Measurements from ENCODE around the gene DSCAML1.

The DSCAML1 gene

GRCh38 chr11:117486059-117486458 lies 311.0 kb downstream of the DSCAML1 start:
- DNase-seq (ENCODE audit: low read depth), result no peak

DNA sequence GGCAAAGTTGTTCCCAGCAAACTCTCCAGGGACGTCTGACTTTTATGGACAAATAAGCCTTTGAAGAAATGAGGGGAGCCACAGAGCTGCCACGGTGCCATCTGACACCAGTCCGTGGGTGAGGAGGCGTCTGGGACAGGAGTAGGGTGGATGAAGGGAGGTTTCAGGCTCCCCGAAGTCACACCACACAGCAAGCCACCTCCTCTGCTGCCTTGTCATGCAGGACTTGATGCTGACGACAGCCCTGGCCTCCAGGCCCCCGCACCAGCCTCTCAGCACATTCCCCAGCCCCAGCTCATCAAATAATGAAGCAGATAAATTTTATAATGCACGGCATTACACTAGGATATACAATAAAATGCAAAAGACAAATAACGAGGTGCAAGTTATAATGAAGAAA lies 312.9 kb downstream of the DSCAML1 start:
- DNase-seq (ENCODE audit: low read depth), result no peak

GRCh38 chr11:117483372-117483771 lies 313.6 kb downstream of the DSCAML1 start:
- DNase-seq (ENCODE audit: low read depth), result no peak

GRCh38 chr11:117482881-117483280 lies 314.1 kb downstream of the DSCAML1 start:
- DNase-seq (ENCODE audit: low read depth), result no peak

GRCh38 chr11:117481885-117482284 lies 315.1 kb downstream of the DSCAML1 start:
- DNase-seq (ENCODE audit: low read depth), result no peak

DNA sequence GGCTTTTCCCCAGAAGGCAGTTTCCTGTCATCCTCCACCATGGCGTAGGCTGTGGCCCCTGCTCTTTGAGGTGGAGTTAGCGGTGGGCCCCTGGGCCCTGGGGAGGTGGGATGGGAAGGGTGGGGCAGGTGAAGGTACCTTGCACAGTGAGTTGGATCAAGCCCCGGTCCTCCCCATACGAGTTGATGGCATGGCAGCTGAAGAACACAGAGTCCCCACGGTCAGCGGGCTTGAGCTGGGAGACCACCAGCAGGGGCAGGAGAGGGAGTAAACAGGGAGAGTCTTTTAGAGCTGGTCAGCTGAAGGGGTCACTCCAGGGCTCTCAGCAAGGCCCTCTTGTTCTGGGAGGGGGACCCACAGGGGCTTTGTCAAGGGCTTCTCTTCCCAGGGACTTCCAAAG lies 316.0 kb downstream of the DSCAML1 start:
- DNase-seq (ENCODE audit: low read depth), result no peak

GRCh38 chr11:117480221-117480620 lies 316.8 kb downstream of the DSCAML1 start:
- no peak for DNase-seq (ENCODE audit: low read depth)

GRCh38 chr11:117479372-117479771 lies 317.6 kb downstream of the DSCAML1 start:
- DNase-seq (ENCODE audit: low read depth), result no peak

DNA sequence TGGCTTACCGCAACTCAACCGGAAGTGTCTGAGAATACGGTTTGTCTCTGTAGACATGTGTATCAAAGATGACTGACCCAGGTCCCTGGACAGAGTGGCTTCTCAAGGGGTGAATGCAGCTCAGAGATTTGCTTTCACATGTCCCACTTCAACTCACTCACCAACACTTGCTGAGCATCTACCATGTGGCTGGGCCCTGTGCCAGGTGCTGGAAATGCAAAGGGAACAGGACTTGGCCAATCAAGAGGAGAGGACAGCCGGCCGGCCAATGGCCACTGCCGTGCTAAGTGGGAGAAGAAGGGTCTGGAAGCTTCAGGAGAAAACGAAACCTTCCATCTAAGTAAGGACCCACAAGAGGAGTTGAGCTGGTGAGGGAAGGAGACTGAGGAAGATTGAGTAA lies 318.1 kb downstream of the DSCAML1 start:
- no peak for DNase-seq (ENCODE audit: low read depth)

DNA sequence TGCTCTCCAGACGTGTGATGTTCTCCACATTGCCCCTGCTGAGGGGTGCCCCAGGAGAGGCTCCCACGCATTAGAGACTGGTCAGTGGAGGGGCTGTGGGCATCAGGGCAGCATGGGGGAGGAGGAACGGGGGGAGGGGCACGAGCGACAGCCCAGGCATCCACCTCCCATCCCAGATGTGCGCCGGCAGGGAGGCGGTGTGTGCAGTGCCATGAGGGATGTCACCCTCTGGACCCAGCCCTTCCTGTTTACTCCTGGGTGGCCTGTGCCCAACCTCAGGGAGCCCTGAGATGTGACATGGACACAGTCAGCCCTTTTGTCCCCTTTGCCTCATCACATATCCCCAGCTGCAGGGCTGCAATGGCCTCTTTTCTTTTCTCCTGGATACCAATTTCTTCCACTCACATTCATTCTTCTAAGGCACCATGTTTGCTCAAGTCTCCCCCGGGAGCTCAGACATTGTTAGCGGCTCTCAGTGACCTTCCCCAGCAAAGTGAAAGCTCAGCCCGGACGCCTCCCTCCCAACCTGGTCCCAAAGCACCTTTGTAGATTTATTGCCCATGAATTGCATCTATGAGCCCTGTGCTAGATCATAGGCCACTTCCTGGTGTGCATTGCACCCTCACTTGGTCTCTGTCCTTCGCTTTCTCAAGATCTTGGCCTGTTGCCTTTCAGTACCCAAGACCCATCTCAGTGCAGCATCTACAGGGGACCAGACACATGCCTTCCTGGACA lies 318.7 kb downstream of the DSCAML1 start:
- no peak for DNase-seq (ENCODE audit: low read depth)

- no peak for DNase-seq (ENCODE audit: low read depth)
Observed at GRCh38 chr11:117477721-117478120, 319.3 kb downstream of the DSCAML1 start.

GRCh38 chr11:117476531-117477142 lies 320.4 kb downstream of the DSCAML1 start:
- no peak for DNase-seq (ENCODE audit: low read depth)

DNA sequence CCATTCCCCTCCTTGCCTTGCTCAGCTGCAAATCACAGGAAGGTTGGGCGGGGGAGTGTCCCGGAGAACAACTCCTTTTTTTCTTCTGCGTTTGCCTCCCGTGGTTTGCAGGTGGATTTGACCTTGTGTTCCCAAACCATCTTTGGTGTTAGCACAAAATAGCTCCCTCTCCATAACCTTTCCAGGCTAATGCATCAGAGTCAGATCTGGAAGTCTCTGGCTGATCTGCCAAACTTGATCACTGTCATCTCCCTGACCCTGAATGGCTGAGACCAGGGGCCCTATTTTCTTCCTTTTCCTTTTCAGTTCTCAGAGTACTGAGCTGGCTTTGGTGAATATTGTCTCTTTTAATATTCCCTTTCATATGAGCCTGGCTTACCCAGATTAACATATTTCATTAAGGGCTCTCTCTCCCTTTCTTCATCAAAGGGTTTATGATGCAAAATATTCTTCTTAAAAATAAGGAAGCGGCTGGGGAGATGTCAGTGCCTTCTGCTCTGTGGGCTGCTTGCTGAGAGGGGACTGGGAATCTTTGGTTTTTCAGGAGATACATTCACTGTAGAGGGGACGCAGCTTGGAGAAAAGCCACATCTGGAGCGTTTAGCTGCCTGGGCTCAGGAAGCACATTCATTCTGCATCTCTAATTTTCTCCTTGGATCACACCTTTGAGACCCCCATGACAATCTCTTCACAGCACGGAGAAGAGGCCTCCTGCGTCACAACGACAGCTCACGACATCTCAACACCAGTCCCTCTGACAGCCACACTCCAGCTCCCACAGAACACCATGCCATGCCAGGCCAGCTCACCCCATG lies 321.1 kb downstream of the DSCAML1 start:
- no peak for DNase-seq (ENCODE audit: low read depth)

- DNase-seq (ENCODE audit: low read depth), result no peak
Observed at GRCh38 chr11:117473481-117474091, 323.4 kb downstream of the DSCAML1 start.

DNA sequence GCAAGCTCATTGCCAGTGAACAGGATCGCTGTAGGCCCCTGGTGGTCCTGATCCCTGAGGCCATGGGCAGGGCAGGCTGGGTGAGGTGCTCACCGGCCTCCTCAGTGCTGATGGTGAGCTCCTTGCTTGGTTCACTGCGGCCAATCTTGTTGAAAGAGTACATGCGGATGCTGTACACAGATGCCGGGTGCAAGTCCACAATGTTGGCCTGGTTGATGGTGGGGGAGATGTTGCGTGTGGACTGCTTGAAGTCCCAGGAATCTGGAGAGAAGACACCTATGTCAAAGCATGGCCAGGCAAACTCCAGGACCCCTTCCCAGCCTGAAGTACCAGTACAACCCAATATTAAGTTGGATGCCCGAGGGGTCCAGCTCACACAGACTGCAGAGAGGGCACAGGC lies 325.2 kb downstream of the DSCAML1 start:
- no peak for DNase-seq (ENCODE audit: low read depth)

DNA sequence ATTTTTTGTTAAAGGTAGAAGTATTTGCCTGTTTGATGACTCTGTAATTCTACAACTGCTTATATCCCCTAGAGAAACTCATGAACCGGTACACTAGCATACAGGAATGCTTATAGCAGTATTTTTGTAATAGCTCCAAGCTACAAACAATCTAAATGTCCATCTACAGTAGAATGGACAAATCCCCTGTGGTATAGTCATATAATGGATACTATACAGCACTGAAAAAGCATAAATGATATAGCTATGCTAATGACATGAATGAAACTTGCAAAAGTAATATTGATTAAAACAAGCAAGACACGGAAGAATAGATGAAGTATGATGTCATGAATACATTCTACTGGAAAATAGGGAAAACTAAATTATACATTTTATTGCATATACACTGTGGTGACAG lies 326.4 kb downstream of the DSCAML1 start:
- no peak for DNase-seq (ENCODE audit: low read depth)

GRCh38 chr11:117468888-117469287 lies 328.1 kb downstream of the DSCAML1 start:
- no peak for DNase-seq (ENCODE audit: low read depth)

DNA sequence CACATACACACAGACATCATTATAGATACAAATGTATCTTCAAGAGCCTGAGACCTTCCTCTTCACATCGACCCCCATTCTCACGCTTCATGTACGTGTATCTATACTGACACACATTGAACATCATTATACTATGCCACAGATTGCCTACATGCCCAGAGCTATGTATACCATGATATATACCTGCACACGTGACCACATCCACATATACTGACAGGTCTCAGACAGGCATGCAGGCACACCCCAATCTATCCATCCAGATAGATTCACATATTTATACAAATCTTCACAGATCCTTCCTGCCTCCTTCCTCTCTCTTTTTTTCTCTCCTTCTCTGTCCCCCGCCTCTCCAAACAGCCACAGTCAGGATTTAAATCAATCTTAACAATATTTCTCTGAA lies 329.2 kb downstream of the DSCAML1 start:
- no peak for DNase-seq (ENCODE audit: low read depth)

DNA sequence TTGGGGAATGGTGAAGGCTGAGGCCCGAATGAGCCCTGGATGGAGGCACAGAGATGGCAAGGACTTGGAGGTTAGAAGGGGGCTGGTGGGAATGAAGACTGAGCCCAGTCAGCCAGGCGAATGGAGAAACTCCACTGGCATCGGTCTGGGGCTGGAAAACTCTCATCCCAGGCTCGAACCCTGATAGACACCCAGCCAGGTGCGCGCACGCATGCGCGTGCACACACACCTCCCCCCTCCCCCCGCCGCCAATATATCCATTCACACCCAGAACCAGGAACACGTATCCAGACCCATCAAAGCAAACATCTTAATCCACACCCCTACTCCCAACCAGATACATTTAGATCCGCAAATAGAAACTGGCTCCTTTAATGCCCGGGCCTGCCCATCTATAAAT lies 330.1 kb downstream of the DSCAML1 start:
- DNase-seq (ENCODE audit: low read depth), result no peak

GRCh38 chr11:117465236-117465997 lies 331.6 kb downstream of the DSCAML1 start:
- DNase-seq (ENCODE audit: low read depth), result no peak

- DNase-seq (ENCODE audit: low read depth), result no peak
Observed at GRCh38 chr11:117464778-117465177, 332.2 kb downstream of the DSCAML1 start.

GRCh38 chr11:117462864-117463247 lies 334.2 kb downstream of the DSCAML1 start:
- DNase-seq (ENCODE audit: low read depth), result no peak
